Mucosa of descending colon (tissue), 3 donors: ENCODE results near the gene ZCCHC4. TPM values are rescaled to one million over a fixed set of nuclear protein-coding genes. Genes with fewer than 3 reads are reported as not detected.
A peak's percentile ranks its signal among the peaks of the same experiment; 100 is the strongest.

ENCODE experiments used
- ATAC-seq: fragments of 200-7000 bp; cut with Tn5 transposase; one replicate; pipeline ENCODE4 v1.9.1; 2020; ENCODE audit warnings: mild to moderate bottlenecking, moderate library complexity
- DNase-seq, 3 donors: peaks; one replicate each; pipeline ENCODE4 v3.0.0-alpha.2; 2020
- H3K36me3 ChIP-seq: fragments of 200-600 bp; one replicate; pipeline ENCODE4 v1.8.0; 2021; ENCODE audit warnings: low read depth, mild to moderate bottlenecking
- H3K4me1 ChIP-seq: fragments of 200-600 bp; one replicate; pipeline ENCODE4 v1.8.0; 2021; ENCODE audit warnings: low read depth, mild to moderate bottlenecking
- H3K4me3 ChIP-seq: fragments of 200-600 bp; one replicate; pipeline ENCODE4 v1.8.0; 2021; ENCODE audit warnings: mild to moderate bottlenecking
- H3K9me3 ChIP-seq: fragments of 200-600 bp; one replicate; pipeline ENCODE4 v1.8.0; 2021; ENCODE audit warnings: mild to moderate bottlenecking
- intact Hi-C, 2 donors: fragments of 100-400 bp; cut with DNase I in 1 of 2; cut with micrococcal nuclease in 1 of 2; formaldehyde crosslinking; loops; one replicate each; pipeline versions ENCODE4 v1.11.0 to v1.11.1; 2022; cut with DNase I, micrococcal nuclease
- long read RNA-seq, 2 donors: library from polyadenylated mRNA; unstranded; transcript quantifications; one replicate each; pipeline ENCODE4 v2.0.0, GENCODE V29; 2019 to 2021
- total RNA-seq, 3 donors: library from RNA; stranded (reverse); fragmentation: NEBNext Ultra II Directional in 2 of 3; extraction: Animal tissue kit (Norgen Biotek cat#: 25700) in 2 of 3; gene quantifications; one replicate each; pipeline versions ENCODE4 v1.2.1 to v1.2.4, GENCODE V29; 2021 to 2023
- TF ChIP-seq, protein P1 (sequence below): fragments of 200-600 bp; IDR thresholded peaks from one replicate; pipeline ENCODE4 v1.8.0; 2022; ENCODE audit warnings: antibody characterized with exemption, mild to moderate bottlenecking
- donor health status: DM: no; HTN: no; CAD: no; lungs with moderate emphysema.
- donor health status: DM: no; HTN: no; CAD: no.
- donor health status: DM: no; HTN: yes; CAD: no.

ZCCHC4 gene, protein sequence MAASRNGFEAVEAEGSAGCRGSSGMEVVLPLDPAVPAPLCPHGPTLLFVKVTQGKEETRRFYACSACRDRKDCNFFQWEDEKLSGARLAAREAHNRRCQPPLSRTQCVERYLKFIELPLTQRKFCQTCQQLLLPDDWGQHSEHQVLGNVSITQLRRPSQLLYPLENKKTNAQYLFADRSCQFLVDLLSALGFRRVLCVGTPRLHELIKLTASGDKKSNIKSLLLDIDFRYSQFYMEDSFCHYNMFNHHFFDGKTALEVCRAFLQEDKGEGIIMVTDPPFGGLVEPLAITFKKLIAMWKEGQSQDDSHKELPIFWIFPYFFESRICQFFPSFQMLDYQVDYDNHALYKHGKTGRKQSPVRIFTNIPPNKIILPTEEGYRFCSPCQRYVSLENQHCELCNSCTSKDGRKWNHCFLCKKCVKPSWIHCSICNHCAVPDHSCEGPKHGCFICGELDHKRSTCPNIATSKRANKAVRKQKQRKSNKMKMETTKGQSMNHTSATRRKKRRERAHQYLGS
- 10 to 100 TPM in 1 of 3 donors, 1 to 10 TPM in 2; 6.0 to 12.6 (median 9.2) TPM for total RNA-seq
- long read RNA-seq, donor 1, partial matches to known transcripts = 1 of 5 reads
- long read RNA-seq, donor 1, other reads (novel, unspliced or antisense) = 1 of 5 reads
- long read RNA-seq, donor 2, partial matches to known transcripts = 3 of 7 reads
- long read RNA-seq, donor 2, other reads (novel, unspliced or antisense) = 3 of 7 reads

DNA sequence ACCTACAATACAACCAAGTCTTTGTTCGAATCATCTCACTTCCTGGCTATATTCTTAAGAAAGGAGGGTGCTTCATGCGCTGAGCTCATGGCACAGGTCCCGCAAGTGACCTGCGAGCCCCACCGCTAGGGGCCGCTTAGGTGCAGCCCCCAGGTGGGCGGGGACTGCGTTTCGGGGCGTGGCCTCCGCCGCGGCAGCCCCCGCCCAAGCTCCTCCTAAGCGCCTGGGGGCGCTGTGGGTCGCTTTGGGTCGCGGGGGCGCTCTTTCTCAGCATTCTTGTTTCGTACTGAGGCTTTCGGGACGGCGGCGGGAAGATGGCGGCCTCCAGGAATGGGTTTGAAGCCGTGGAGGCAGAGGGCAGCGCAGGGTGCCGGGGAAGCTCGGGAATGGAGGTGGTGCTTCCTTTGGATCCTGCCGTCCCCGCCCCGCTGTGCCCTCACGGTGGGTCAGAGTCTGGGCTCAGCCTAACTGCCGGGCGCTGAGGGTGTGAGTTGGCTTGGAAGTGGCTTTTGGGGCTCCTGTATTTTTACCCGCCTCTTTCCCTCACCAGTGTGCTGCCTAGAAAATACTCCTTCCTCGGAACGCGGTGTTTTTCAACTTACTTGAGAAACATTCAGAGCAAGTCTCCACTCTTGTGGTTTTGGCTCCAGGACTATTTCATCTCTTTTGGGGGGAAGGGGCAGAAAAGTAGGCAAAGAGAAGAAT, at the start of gene ZCCHC4:
TSS of gene ZCCHC4 (plus strand) at position 279 of the 705 bp plus-strand sequence. CDS start at position 315, 36 bp downstream.
- TF ChIP-seq, protein P1, sequence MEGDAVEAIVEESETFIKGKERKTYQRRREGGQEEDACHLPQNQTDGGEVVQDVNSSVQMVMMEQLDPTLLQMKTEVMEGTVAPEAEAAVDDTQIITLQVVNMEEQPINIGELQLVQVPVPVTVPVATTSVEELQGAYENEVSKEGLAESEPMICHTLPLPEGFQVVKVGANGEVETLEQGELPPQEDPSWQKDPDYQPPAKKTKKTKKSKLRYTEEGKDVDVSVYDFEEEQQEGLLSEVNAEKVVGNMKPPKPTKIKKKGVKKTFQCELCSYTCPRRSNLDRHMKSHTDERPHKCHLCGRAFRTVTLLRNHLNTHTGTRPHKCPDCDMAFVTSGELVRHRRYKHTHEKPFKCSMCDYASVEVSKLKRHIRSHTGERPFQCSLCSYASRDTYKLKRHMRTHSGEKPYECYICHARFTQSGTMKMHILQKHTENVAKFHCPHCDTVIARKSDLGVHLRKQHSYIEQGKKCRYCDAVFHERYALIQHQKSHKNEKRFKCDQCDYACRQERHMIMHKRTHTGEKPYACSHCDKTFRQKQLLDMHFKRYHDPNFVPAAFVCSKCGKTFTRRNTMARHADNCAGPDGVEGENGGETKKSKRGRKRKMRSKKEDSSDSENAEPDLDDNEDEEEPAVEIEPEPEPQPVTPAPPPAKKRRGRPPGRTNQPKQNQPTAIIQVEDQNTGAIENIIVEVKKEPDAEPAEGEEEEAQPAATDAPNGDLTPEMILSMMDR = peak; percentile 100
- peaks cover 6% of the 10 kb centered on the region for H3K4me1 ChIP-seq
- intact Hi-C loops = no loop called here
- H3K4me3 ChIP-seq = peak within 1 kb of the TSS; percentile 50
- ATAC-seq (peak; percentile 100), DNase-seq (peak; percentile 93 to 94 (median 93))
- no peaks in the 10 kb centered on the region for H3K36me3 ChIP-seq
- H3K9me3 ChIP-seq = no peaks in the 10 kb centered on the region

DNA sequence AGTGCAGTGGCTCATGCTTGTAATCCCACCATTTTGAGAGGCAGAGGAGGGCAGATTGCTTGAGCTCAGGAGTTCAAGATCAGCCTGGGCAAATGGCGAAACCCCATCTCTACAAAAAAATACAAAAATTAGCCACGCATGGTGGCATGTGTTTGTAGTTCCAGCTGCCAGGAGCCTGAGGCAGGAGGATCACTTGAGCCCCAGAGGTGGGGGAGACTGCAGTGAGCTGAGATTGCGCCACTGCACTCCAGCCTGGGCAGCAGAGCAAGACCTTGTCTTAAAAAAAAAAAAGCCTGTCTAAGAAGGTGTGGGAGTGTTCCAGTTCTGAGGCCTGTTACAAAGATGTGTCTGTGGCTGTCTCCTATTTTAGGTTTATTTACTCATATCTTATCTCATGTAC, 40.7 kb upstream of the ZCCHC4 start:
- Histone ChIP-seq H3K4me3 (no peak overlapping the region), H3K36me3 (no peaks in the 10 kb centered on the region), H3K9me3 (no peaks in the 10 kb centered on the region), H3K4me1 (no peaks in the 10 kb centered on the region)
- TF ChIP-seq, protein P1 = no peak
- intact Hi-C loops = no loop called here
- DNase-seq = no peak
- no peak for ATAC-seq

DNA sequence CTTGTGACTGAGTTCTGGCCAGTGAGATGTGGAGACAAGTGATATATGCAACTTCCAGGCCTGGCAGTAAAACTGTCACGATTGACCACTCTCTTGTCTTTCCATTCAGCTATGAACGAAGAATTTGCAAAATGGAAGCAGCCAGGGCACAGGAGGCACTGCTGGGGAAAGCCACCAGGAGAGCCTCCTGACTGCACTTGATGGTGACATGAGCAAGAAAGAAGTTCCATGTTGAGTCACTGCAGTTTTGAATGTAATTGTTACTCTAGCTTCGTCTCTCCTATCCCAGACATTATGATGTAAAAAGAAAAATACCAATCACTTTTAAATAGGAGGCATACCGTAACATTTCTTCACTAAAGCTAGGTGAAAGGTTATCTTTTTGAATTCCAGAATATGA, 32.4 kb upstream of the ZCCHC4 start:
- ATAC-seq (no peak), DNase-seq (no peak)
- Histone ChIP-seq H3K4me3 (no peak overlapping the region), H3K4me1 (no peaks in the 10 kb centered on the region), H3K9me3 (no peaks in the 10 kb centered on the region), H3K36me3 (no peaks in the 10 kb centered on the region)
- intact Hi-C loops = no loop called here
- TF ChIP-seq, protein P1 = no peak

DNA sequence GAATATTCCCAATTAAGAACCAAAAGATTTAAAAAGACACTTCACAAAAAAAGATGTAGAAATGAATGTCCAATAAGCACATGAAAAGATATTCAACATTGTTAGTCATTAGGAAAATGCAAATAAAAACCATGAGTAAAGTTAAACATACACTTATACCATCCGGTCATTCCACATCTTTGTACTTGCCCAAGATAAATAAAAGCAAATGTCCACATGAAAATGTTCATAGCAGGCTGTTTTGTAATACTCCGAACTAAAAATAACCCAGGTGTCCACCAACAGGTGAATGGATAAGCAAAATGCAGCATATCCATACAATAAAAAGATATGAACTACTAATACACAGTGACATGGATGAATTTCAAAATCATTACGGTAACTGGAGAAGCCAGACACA, 28.6 kb upstream of the ZCCHC4 start:
- Histone ChIP-seq H3K9me3 (no peaks in the 10 kb centered on the region), H3K36me3 (no peaks in the 10 kb centered on the region), H3K4me3 (no peak overlapping the region), H3K4me1 (no peaks in the 10 kb centered on the region)
- DNase-seq (no peak), ATAC-seq (no peak)
- TF ChIP-seq, protein P1 = no peak
- intact Hi-C loops = no loop called here

DNA sequence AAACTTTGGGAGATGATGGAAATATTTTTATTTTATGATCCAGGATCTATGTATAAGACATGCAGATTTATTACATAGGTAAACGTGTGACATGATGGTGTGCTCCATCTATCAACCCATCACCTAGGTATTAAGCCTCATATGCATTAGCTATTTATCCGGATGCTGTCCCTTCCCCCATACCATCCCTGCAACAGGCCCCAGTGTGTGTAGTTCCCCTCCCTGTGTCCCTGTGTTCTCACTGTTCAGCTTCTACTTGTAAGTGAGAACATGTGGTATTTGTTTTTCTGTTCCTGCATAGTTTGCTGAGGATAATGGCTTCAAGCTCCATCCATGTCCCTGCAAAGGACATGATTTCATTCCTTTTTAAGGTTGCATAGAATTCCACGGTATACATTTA, 28.1 kb upstream of the ZCCHC4 start:
- H3K4me3 ChIP-seq = no peak overlapping the region
- TF ChIP-seq, protein P1 = no peak
- ATAC-seq = no peak
- no peaks in the 10 kb centered on the region for H3K9me3 ChIP-seq
- no peaks in the 10 kb centered on the region for H3K4me1 ChIP-seq
- DNase-seq = no peak
- H3K36me3 ChIP-seq = no peaks in the 10 kb centered on the region
- intact Hi-C loops = no loop called here
